Testis (tissue), 3 donors: ENCODE results near the gene MYL11. TPM values are rescaled to one million over a fixed set of nuclear protein-coding genes. Genes with fewer than 3 reads are reported as not detected.

ENCODE experiments used
- DNase-seq: peaks from one replicate; pipeline ENCODE4 v3.0.0-alpha.2; 2019
- H3K27ac ChIP-seq, 2 donors: fragments of 200-600 bp; sonication (generic); one replicate each; pipeline ENCODE4 v1.5.1; 2019
- H3K27me3 ChIP-seq: fragments of 200-600 bp; sonication (generic); one replicate; pipeline ENCODE4 v1.5.1; 2019
- H3K36me3 ChIP-seq: fragments of 200-600 bp; sonication (generic); one replicate; pipeline ENCODE4 v1.5.1; 2017; ENCODE audit warnings: low read depth; ENCODE audit errors: missing control alignments
- H3K4me1 ChIP-seq: fragments of 200-600 bp; sonication (generic); one replicate; pipeline ENCODE4 v1.5.1; 2019
- H3K4me3 ChIP-seq, 2 donors: fragments of 200-600 bp; sonication (generic); one replicate each; pipeline ENCODE4 v1.5.1; 2017 to 2019
- H3K9me3 ChIP-seq: fragments of 200-600 bp; sonication (generic); one replicate; pipeline ENCODE4 v1.5.1; 2017
- CTCF ChIP-seq, 3 experiments: fragments of 450-650 bp in 2 of 3; fragments of 200-600 bp in 1 of 3; sonication (generic) in 1 of 3; IDR thresholded peaks; one replicate each; pipeline ENCODE4 v1.5.1; 2016 to 2019; ENCODE audit warnings: antibody characterized with exemption in 3 of 3, mild to moderate bottlenecking in 2 of 3, moderate library complexity in 1 of 3
- POLR2A ChIP-seq: fragments of 450-650 bp; IDR thresholded peaks from one replicate; pipeline ENCODE4 v1.6.1; 2017; ENCODE audit warnings: antibody characterized with exemption, mild to moderate bottlenecking, moderate library complexity
- WGBS, 2 donors: methylation state at CpG; one replicate each; pipeline ENCODE4 v1.1.5; 2018; 5-methylcytosine and 5-hydroxymethylcytosine counted together
- intact Hi-C: fragments of 100-400 bp; cut with DNase I; formaldehyde crosslinking; loops from one replicate; pipeline ENCODE4 v1.15.1; 2023; ENCODE audit warnings: low total_unique reads
- polyA plus RNA-seq: library from polyadenylated mRNA; stranded (reverse); fragments of 350-450 nt; fragmentation: Illumina TruSeq; extraction: RNeasy Lipid Tissue Mini Kit (QIAGEN cat#74804); gene quantifications from one replicate; pipeline ENCODE4 v1.2.3, GENCODE V29; 2014; ENCODE audit warnings: low read depth, low replicate concordance; ENCODE audit not compliant: insufficient read depth
- total RNA-seq, 2 donors: library from RNA; depleted of rRNA; stranded (reverse); fragments of >200 nt; gene quantifications; one replicate each; pipeline ENCODE4 v1.2.3, GENCODE V29; 2016

The MYL11 gene
- total and polyA plus RNA-seq, 3 donors from 2014 or later: 2.5 to 18.5 (median 4.2) TPM

- H3K36me3 ChIP-seq: no peaks in the 10 kb centered on the region
- peaks cover 35% of the 10 kb centered on the region for H3K4me1 ChIP-seq
- 50 to 65% methylated on average over 6 to 11 of the region's 11 CpGs for WGBS, 2 donors
- no peak overlapping the region for H3K4me3 ChIP-seq
- peak overlapping the region; percentile 50 to 75 for H3K27ac ChIP-seq
- intact Hi-C loops: no loop called here
- no peaks in the 10 kb centered on the region for H3K9me3 ChIP-seq
- peak; percentile 85 for DNase-seq
- TF ChIP-seq CTCF (IDR thresholded peaks at IDR 0.05) (no peak), POLR2A (no peak)
- H3K27me3 ChIP-seq: no peaks in the 10 kb centered on the region
These were observed 22.8 kb upstream of the MYL11 start for GRCh38 chr16:30351586-30352419.

GRCh38 chr16:30352488-30353401 lies 21.9 kb upstream of the MYL11 start:
- intact Hi-C loops: no loop called here
- no peak for TF ChIP-seq POLR2A
- no peak for TF ChIP-seq CTCF (IDR thresholded peaks at IDR 0.05)
- WGBS, 2 donors: 88 to 89% methylated on average over 9 to 14 of the region's 14 CpGs
- no peaks in the 10 kb centered on the region for H3K9me3 ChIP-seq
- no peaks in the 10 kb centered on the region for H3K36me3 ChIP-seq
- no peak overlapping the region for H3K4me3 ChIP-seq
- H3K27me3 ChIP-seq: no peaks in the 10 kb centered on the region
- DNase-seq: no peak
- peaks cover 37% of the 10 kb centered on the region for H3K4me1 ChIP-seq
- H3K27ac ChIP-seq: peak overlapping the region; percentile 50 to 75

- 87 to 89% methylated on average over 17 to 23 of the region's 23 CpGs for WGBS, 2 donors
- H3K36me3 ChIP-seq: no peaks in the 10 kb centered on the region
- no peak for TF ChIP-seq POLR2A
- TF ChIP-seq CTCF (IDR thresholded peaks at IDR 0.05): no peak
- H3K27me3 ChIP-seq: no peaks in the 10 kb centered on the region
- DNase-seq: no peak
- intact Hi-C loops: no loop called here
- no peaks in the 10 kb centered on the region for H3K9me3 ChIP-seq
- H3K27ac ChIP-seq: peak overlapping the region in 1 of 2 donors; percentile 91
- H3K4me1 ChIP-seq: peaks cover 37% of the 10 kb centered on the region
- no peak overlapping the region for H3K4me3 ChIP-seq
These were observed 21.0 kb upstream of the MYL11 start for GRCh38 chr16:30353438-30354129.

GRCh38 chr16:30354423-30355143 lies 20.0 kb upstream of the MYL11 start:
- WGBS, 2 donors: 1 to 4% methylated on average over 12 to 22 of the region's 36 CpGs
- Histone ChIP-seq H3K4me1 (peaks cover 37% of the 10 kb centered on the region), H3K9me3 (no peaks in the 10 kb centered on the region), H3K36me3 (no peaks in the 10 kb centered on the region), H3K4me3 (peak overlapping the region; percentile 87 to 98), H3K27ac (peak overlapping the region; percentile 85 to 91), H3K27me3 (no peaks in the 10 kb centered on the region)
- intact Hi-C loops: no loop called here
- TF ChIP-seq CTCF (IDR thresholded peaks at IDR 0.05) (no peak), POLR2A (no peak)
- no peak for DNase-seq
